CD14-positive monocyte (primary cell): ENCODE results near the gene STX2. TPM values are rescaled to one million over a fixed set of nuclear protein-coding genes. Genes with fewer than 3 reads are reported as not detected.
A peak's percentile ranks its signal among the peaks of the same experiment; 100 is the strongest.

ENCODE experiments used
- DNase-seq, 3 donors: peaks; one replicate each; pipeline ENCODE4 v3.0.0-alpha.2; 2011 to 2022
- H2AFZ ChIP-seq: 2 replicates; pipeline ENCODE4 v1.6.0; 2012; ENCODE audit warnings: mild to moderate bottlenecking, low read depth, low read length, inconsistent platforms; ENCODE audit not compliant: insufficient read depth, poor library complexity, severe bottlenecking
- H3K27ac ChIP-seq, 2 donors: 1 replicate in 1 of 2; 2 replicates in 1 of 2; pipeline ENCODE4 v1.5.1; 2012 to 2013; ENCODE audit warnings: low read length in 2 of 2, control low read depth in 1 of 2, inconsistent platforms in 1 of 2, low read depth in 1 of 2, mild to moderate bottlenecking in 1 of 2
- H3K27me3 ChIP-seq, 2 donors: one replicate each; pipeline versions ENCODE4 v1.6.0 to v1.6.1; 2011 to 2013; ENCODE audit warnings: low read length in 2 of 2; ENCODE audit not compliant: control insufficient read depth in 2 of 2, insufficient read depth in 2 of 2
- H3K36me3 ChIP-seq, 2 donors: replicated peaks in 1 of 2; 1 replicate in 1 of 2; 2 replicates in 1 of 2; pipeline versions ENCODE4 v1.5.1 to v1.6.1; 2012 to 2013; ENCODE audit warnings: low read length in 2 of 2, control low read depth in 1 of 2, inconsistent platforms in 1 of 2, mild to moderate bottlenecking in 1 of 2; ENCODE audit not compliant: insufficient read depth in 2 of 2, control insufficient read depth in 1 of 2
- H3K4me1 ChIP-seq, 2 donors: 1 replicate in 1 of 2; 2 replicates in 1 of 2; pipeline versions ENCODE4 v1.5.1 to v1.6.1; 2012 to 2013; ENCODE audit warnings: low read length in 2 of 2, control low read depth in 1 of 2, inconsistent platforms in 1 of 2, mild to moderate bottlenecking in 1 of 2, moderate library complexity in 1 of 2; ENCODE audit not compliant: insufficient read depth in 2 of 2, control insufficient read depth in 1 of 2
- H3K4me2 ChIP-seq: replicated peaks from 2 replicates; pipeline ENCODE3; 2012; ENCODE audit warnings: low read length, moderate library complexity, mild to moderate bottlenecking; ENCODE audit not compliant: poor library complexity, severe bottlenecking; ENCODE audit errors: extremely low read depth
- H3K4me3 ChIP-seq, 3 experiments: fragments of 200-600 bp in 1 of 3; sonication (generic) in 1 of 3; replicated peaks in 1 of 3; 1 replicate in 2 of 3; 2 replicates in 1 of 3; pipeline ENCODE4 v1.5.1; 2011 to 2013; ENCODE audit warnings: low read length in 3 of 3, mild to moderate bottlenecking in 3 of 3, control low read depth in 2 of 3, low read depth in 2 of 3, inconsistent platforms in 1 of 3, moderate library complexity in 1 of 3
- H3K79me2 ChIP-seq: 2 replicates; pipeline ENCODE4 v1.6.0; 2012; ENCODE audit warnings: mild to moderate bottlenecking, control low read depth, inconsistent platforms, low read length, moderate library complexity; ENCODE audit not compliant: insufficient read depth
- H3K9ac ChIP-seq: 2 replicates; pipeline ENCODE4 v1.6.0; 2017; ENCODE audit warnings: low read length, mild to moderate bottlenecking; ENCODE audit not compliant: insufficient read depth, poor library complexity, severe bottlenecking
- H3K9me3 ChIP-seq, 2 donors: replicated peaks in 1 of 2; 1 replicate in 1 of 2; 2 replicates in 1 of 2; pipeline versions ENCODE4 v1.5.1 to v1.6.1; 2012 to 2013; ENCODE audit warnings: low read length in 2 of 2, control low read depth in 1 of 2; ENCODE audit not compliant: control insufficient read depth in 1 of 2, insufficient read depth in 1 of 2
- H4K20me1 ChIP-seq: 2 replicates; pipeline ENCODE4 v1.6.0; 2012; ENCODE audit warnings: mild to moderate bottlenecking, low read length, control low read depth, moderate library complexity; ENCODE audit not compliant: insufficient read depth
- H3K27ac Mint-ChIP-seq, 7 donors: one replicate each; pipeline ENCODE4 v1.8.0; 2020; ENCODE audit warnings: mild to moderate bottlenecking in 7 of 7, mixed read lengths in 7 of 7, moderate library complexity in 6 of 7, inconsistent platforms in 2 of 7
- H3K27me3 Mint-ChIP-seq, 3 donors: one replicate each; pipeline ENCODE4 v1.8.0; 2021 to 2022; ENCODE audit warnings: low read depth in 3 of 3, mild to moderate bottlenecking in 3 of 3, mixed read lengths in 3 of 3, moderate library complexity in 3 of 3, inconsistent platforms in 1 of 3
- H3K36me3 Mint-ChIP-seq, 2 donors: one replicate each; pipeline ENCODE4 v1.8.0; 2020; ENCODE audit warnings: mixed read lengths in 2 of 2, inconsistent platforms in 1 of 2, mild to moderate bottlenecking in 1 of 2
- H3K4me1 Mint-ChIP-seq: one replicate; pipeline ENCODE4 v1.8.0; 2020; ENCODE audit warnings: mild to moderate bottlenecking, mixed read lengths
- H3K4me3 Mint-ChIP-seq, 2 donors: one replicate each; pipeline ENCODE4 v1.8.0; 2020; ENCODE audit warnings: mild to moderate bottlenecking in 2 of 2, mixed read lengths in 2 of 2, moderate library complexity in 1 of 2
- H3K9me3 Mint-ChIP-seq, 7 donors: one replicate each; pipeline ENCODE4 v1.8.0; 2020 to 2022; ENCODE audit warnings: mixed read lengths in 7 of 7, mild to moderate bottlenecking in 6 of 7, moderate library complexity in 6 of 7, inconsistent platforms in 2 of 7
- CTCF ChIP-seq: fragments of 200-600 bp; IDR thresholded peaks from one replicate; pipeline ENCODE4 v1.8.0; 2022; ENCODE audit warnings: antibody characterized with exemption, mild to moderate bottlenecking
- WGBS: methylation state at CpG from one replicate; pipeline ENCODE4 v1.1.5; 2013; ENCODE audit warnings: missing lambda C conversion rate; ENCODE audit not compliant: insufficient coverage; 5-methylcytosine and 5-hydroxymethylcytosine counted together
- intact Hi-C, 2 donors: fragments of 100-400 bp; cut with micrococcal nuclease; formaldehyde crosslinking; loops; one replicate each; pipeline versions ENCODE4 v1.15.0 to v1.15.1; 2023
- polyA plus RNA-seq, 3 donors: library from polyadenylated mRNA; depleted of rRNA in 1 of 3; unstranded in 2 of 3; stranded (reverse) in 1 of 3; fragments of 300-500 nt in 2 of 3; fragments of >200 nt in 1 of 3; fragmentation: Illumina TruSeq in 2 of 3; gene quantifications; 1 replicate in 2 of 3; 2 replicates in 1 of 3; pipeline ENCODE4 v1.2.3, GENCODE V29; 2012 to 2021

STX2 gene
- polyA plus RNA-seq, 3 donors: 4.8 to 32.9 (median 7.6) TPM

- Mint-ChIP-seq H3K27ac (peak overlapping the region in 1 of 7 donors; percentile 1), H3K27me3 (peaks cover under 1 to 6% (median 4%) of the 10 kb centered on the region in 3 donors)
- no CpG with 5 or more reads among the region's 5 CpGs for WGBS
These were observed 36.1 kb upstream of the STX2 start for GRCh38 chr12:130875193-130875592.

GRCh38 chr12:130874696-130875095 is 35.6 kb upstream of the STX2 start:
- Histone ChIP-seq H3K79me2 (peaks cover 29% of the 10 kb centered on the region), H3K27me3 (no peaks in the 10 kb centered on the region), H3K9ac (no peak overlapping the region), H3K27ac (no peak overlapping the region), H3K4me1 (peaks cover 21 to 32% of the 10 kb centered on the region in 2 donors), H3K4me3 (no peak overlapping the region), H3K36me3 (peaks cover 38 to 47% of the 10 kb centered on the region in 2 donors), H4K20me1 (peaks cover 32% of the 10 kb centered on the region), H3K4me2 (no peak overlapping the region), H2AFZ (no peak overlapping the region), H3K9me3 (no peaks in the 10 kb centered on the region)
- WGBS: 54% methylated on average over 5 of the region's 10 CpGs
- no peak for DNase-seq
- Mint-ChIP-seq H3K4me3 (no peak overlapping the region), H3K4me1 (peaks cover 37% of the 10 kb centered on the region), H3K36me3 (peaks cover 44 to 48% of the 10 kb centered on the region in 2 donors), H3K9me3 (peaks cover 0 to 3% (median 0%) of the 10 kb centered on the region in 7 donors), H3K27me3 (peaks cover 0 to 4% (median 3%) of the 10 kb centered on the region in 3 donors), H3K27ac (peak overlapping the region in 3 of 7 donors; percentile 1 to 48 (median 35))
- intact Hi-C loops: loop anchor here (5.0 to 10.0 kb wide), 2 partner anchors 37 to 1620 kb away; partner anchors contain the start of genes FBRSL1 (in 1 of the 2) and STX2 (in 1 of the 2)
- TF ChIP-seq CTCF: no peak

More at GRCh38 chr12:130875193-130875592, 36.1 kb upstream of the STX2 start:
- H3K4me1 Mint-ChIP-seq: peaks cover 42% of the 10 kb centered on the region
- Histone ChIP-seq H3K4me2 (no peak overlapping the region), H4K20me1 (peaks cover 32% of the 10 kb centered on the region), H3K9ac (no peak overlapping the region), H3K36me3 (peaks cover 38 to 47% of the 10 kb centered on the region in 2 donors), H3K4me3 (no peak overlapping the region), H3K27ac (no peak overlapping the region), H3K79me2 (peaks cover 29% of the 10 kb centered on the region), H3K27me3 (no peaks in the 10 kb centered on the region), H3K9me3 (no peaks in the 10 kb centered on the region), H3K4me1 (peaks cover 21 to 36% of the 10 kb centered on the region in 2 donors), H2AFZ (no peak overlapping the region)
- peaks cover 44 to 48% of the 10 kb centered on the region in 2 donors for H3K36me3 Mint-ChIP-seq
- TF ChIP-seq CTCF: no peak
- intact Hi-C loops: loop anchor here in 1 of 2 donors (10.0 kb wide), 1 partner anchor 1620 kb away; the partner anchor contains the start of gene FBRSL1
- DNase-seq: no peak
- H3K4me3 Mint-ChIP-seq: no peak overlapping the region
- H3K9me3 Mint-ChIP-seq: peaks cover 0 to 3% (median 0%) of the 10 kb centered on the region in 7 donors
